ENCODE data around the gene ZNF764. TPM values are rescaled to one million over a fixed set of nuclear protein-coding genes. Genes with fewer than 3 reads are reported as not detected.

Gene ZNF764
- total and polyA plus RNA-seq, 9 of the 15 experiments (the other 6 are each of a cell fraction or from before 2014, with no cell fraction given), result 0.69 to 10.1 (median 4.1) TPM

DNA sequence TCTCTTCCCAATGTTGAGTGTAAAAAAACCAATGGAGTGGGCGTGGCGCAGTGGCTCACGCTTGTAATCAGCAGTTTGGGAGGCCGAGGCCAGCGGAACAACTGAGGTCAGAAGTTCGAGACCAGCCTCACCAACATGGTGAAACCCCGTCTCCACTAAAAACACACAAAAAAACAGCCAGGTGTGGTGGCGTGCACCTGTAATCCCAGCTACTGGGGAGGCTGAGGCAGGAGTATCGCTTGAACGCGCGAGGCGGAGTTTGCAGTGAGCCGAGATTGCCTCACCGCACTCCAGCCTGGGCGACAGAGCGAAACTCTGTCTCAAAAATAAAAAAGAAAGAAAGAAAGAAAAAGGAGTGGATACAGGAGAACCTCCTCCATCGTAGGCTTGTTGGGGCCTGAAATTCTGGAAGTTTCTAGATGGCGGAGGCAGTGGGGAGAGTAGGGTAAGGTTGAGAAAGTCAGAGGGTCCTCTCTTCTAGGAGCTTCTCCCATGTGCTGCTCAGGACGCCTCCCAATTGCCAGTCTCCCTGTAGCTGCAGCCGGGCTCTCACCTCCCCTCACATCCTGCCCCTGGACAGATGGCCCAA is 709 bp upstream of the ZNF764 start (continued):
- TF ChIP-seq PURB (CRISPR knock-in tag; IDR thresholded peaks at IDR 0.05; ENCODE audit: low read depth) (no peak), ZNF263 (CRISPR knock-in tag; IDR thresholded peaks at IDR 0.05; ENCODE audit: borderline replicate concordance) (no peak; the same call in 1 of the 2 replicates), TRIM24 (IDR thresholded peaks at IDR 0.05) (peak; percentile 22 to 40; a peak in 1 of 4 replicates), SPI1 (IDR thresholded peaks at IDR 0.05; ENCODE audit: borderline replicate concordance, low read depth, low read length) (no peak), CBX3 (IDR thresholded peaks at IDR 0.05; ENCODE audit: borderline replicate concordance in 1 of 2, low read length in 2 of 2) (no peak), TCFL5 (CRISPR knock-in tag; conservative IDR thresholded peaks at IDR 0.05) (0 out of 2 replicates have a peak, but pooled peaks have one; percentile 29), ZNF239 (CRISPR knock-in tag; IDR thresholded peaks at IDR 0.05) (no peak), ARID3A (IDR thresholded peaks at IDR 0.05; ENCODE audit: borderline replicate concordance, low read depth, low read length) (no peak), PHF20 (IDR thresholded peaks at IDR 0.05; ENCODE audit: partially characterized antibody) (peak; percentile 76), ETV1 (tag; conservative IDR thresholded peaks at IDR 0.05; ENCODE audit: low read depth) (no peak), ETS1 (conservative IDR thresholded peaks at IDR 0.05; ENCODE audit: control insufficient read depth, low read depth, low read length) (no peak), CTCF (IDR thresholded peaks at IDR 0.05 in 2 of 3, conservative IDR thresholded peaks at IDR 0.05 in 1 of 3; ENCODE audit: insufficient read depth in 2 of 3, low read depth in 1 of 3, low read length in 3 of 3) (no peak), LARP7 (IDR thresholded peaks at IDR 0.05) (peak; percentile 74; the same call in 1 of the 2 replicates), RBM39 (optimal IDR thresholded peaks at IDR 0.05; ENCODE audit: low read depth, low read length) (no peak), SNIP1 (IDR thresholded peaks at IDR 0.05; ENCODE audit: low read depth) (no peak), E2F1 (CRISPR knock-in tag; IDR thresholded peaks at IDR 0.05) (0 out of 2 replicates have a peak, but pooled peaks have one; percentile 16), NR2F6 (CRISPR knock-in tag; IDR thresholded peaks at IDR 0.05) (no peak), ARID2 (IDR thresholded peaks at IDR 0.05) (peak; percentile 8; the same call in 1 of the 2 replicates), CGGBP1 (CRISPR knock-in tag; IDR thresholded peaks at IDR 0.05) (no peak)
- TF ChIP-seq, protein P1, sequence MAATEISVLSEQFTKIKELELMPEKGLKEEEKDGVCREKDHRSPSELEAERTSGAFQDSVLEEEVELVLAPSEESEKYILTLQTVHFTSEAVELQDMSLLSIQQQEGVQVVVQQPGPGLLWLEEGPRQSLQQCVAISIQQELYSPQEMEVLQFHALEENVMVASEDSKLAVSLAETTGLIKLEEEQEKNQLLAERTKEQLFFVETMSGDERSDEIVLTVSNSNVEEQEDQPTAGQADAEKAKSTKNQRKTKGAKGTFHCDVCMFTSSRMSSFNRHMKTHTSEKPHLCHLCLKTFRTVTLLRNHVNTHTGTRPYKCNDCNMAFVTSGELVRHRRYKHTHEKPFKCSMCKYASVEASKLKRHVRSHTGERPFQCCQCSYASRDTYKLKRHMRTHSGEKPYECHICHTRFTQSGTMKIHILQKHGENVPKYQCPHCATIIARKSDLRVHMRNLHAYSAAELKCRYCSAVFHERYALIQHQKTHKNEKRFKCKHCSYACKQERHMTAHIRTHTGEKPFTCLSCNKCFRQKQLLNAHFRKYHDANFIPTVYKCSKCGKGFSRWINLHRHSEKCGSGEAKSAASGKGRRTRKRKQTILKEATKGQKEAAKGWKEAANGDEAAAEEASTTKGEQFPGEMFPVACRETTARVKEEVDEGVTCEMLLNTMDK (IDR thresholded peaks at IDR 0.05; ENCODE audit: borderline replicate concordance, insufficient read depth, low read depth, low read length, poor library complexity, severe bottlenecking), result no peak

Measured in K562 (cell line).